Gastroesophageal sphincter (tissue), 3 donors: ENCODE measurements around the gene CEP104.

Experiments used
- CTCF ChIP-seq, 4 experiments: fragments of 200-600 bp in 2 of 4; fragments of 450-650 bp in 2 of 4; sonication (generic) in 1 of 4; IDR thresholded peaks; one replicate each; pipeline ENCODE4 v1.5.1; 2017 to 2019; ENCODE audit warnings: antibody characterized with exemption in 4 of 4, mild to moderate bottlenecking in 2 of 4, moderate library complexity in 2 of 4
- POLR2A ChIP-seq, 2 donors: fragments of 450-650 bp; IDR thresholded peaks; one replicate each; pipeline ENCODE4 v1.6.1; 2017; ENCODE audit warnings: antibody characterized with exemption in 2 of 2, mild to moderate bottlenecking in 2 of 2, moderate library complexity in 1 of 2
- POLR2AphosphoS5 ChIP-seq: sonication (generic); formaldehyde crosslinking; IDR thresholded peaks from one replicate; pipeline ENCODE4 v1.6.1; 2017; ENCODE audit warnings: antibody characterized with exemption

DNA sequence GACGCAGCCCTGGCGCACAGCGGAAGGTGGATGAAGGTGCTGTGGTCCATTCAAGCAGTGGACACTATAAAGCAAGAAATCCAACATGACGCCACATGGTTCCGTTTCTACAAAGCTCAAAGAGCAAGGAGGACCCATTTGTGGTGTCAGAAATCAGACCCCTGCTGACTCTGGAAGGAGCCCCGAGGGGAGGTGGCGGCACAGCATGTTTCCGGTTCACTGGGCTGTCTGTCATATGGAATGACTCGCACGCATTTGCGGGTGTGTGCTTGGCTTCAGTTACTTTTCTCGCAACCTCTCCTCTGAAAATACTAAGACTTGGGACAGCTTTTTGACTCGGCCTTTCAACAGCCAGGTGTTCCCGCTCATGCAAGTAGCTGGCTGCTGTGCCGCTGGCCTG is 31.7 kb downstream of the CEP104 start:
- no peak for TF ChIP-seq POLR2A (IDR thresholded peaks at IDR 0.05)
- no peak for TF ChIP-seq CTCF (IDR thresholded peaks at IDR 0.05)
- no peak for TF ChIP-seq POLR2AphosphoS5
